GM12878 (cell line): Measurements from ENCODE around the gene SEMA7A. TPM values are rescaled to one million over a fixed set of nuclear protein-coding genes. Genes with fewer than 3 reads are reported as not detected.
A peak's percentile ranks its signal among the peaks of the same experiment; 100 is the strongest.

Source experiments
- ATF7 ChIP-seq: fragments of 450-650 bp; IDR thresholded peaks from 2 replicates; pipeline ENCODE4 v1.6.1; 2016; ENCODE audit warnings: low read depth, mild to moderate bottlenecking
- BACH1 ChIP-seq: fragments of 450-650 bp; IDR thresholded peaks from 2 replicates; pipeline ENCODE4 v1.6.1; 2017; ENCODE audit warnings: mild to moderate bottlenecking, borderline replicate concordance
- BRCA1 ChIP-seq: IDR thresholded peaks from 2 replicates; pipeline ENCODE4 v1.6.1; 2011; ENCODE audit warnings: low read depth, low read length, improper control_type of control experiment
- FOXK2 ChIP-seq: fragments of 450-650 bp; IDR thresholded peaks from 2 replicates; pipeline ENCODE4 v1.6.1; 2017; ENCODE audit warnings: mild to moderate bottlenecking, moderate library complexity
- HCFC1 ChIP-seq: fragments of 150-350 bp; IDR thresholded peaks from 2 replicates; pipeline ENCODE4 v1.6.1; 2014; ENCODE audit warnings: low read length
- HSF1 ChIP-seq: fragments of 150-350 bp; IDR thresholded peaks from 2 replicates; pipeline ENCODE4 v1.6.1; 2014; ENCODE audit warnings: mild to moderate bottlenecking, low read depth, low read length
- IKZF2 ChIP-seq, 2 experiments: fragments of 450-650 bp; IDR thresholded peaks; 2 replicates each; pipeline ENCODE4 v1.6.1; 2017; ENCODE audit warnings: mild to moderate bottlenecking in 2 of 2, moderate library complexity in 2 of 2
- MTA3 ChIP-seq: IDR thresholded peaks from 2 replicates; pipeline ENCODE4 v1.6.1; 2012; ENCODE audit warnings: low read length, inconsistent platforms, borderline replicate concordance
- PML ChIP-seq: IDR thresholded peaks from 2 replicates; pipeline ENCODE4 v1.6.1; 2012; ENCODE audit warnings: low read length, inconsistent platforms
- RB1 ChIP-seq: fragments of 450-650 bp; formaldehyde crosslinking; IDR thresholded peaks from 2 replicates; pipeline ENCODE4 v1.6.1; 2017; ENCODE audit warnings: mild to moderate bottlenecking, borderline replicate concordance
- RBBP5 ChIP-seq: fragments of 200-600 bp; sonication (generic); conservative IDR thresholded peaks from 2 replicates; pipeline ENCODE4 v1.6.1; 2016
- SMAD5 ChIP-seq: IDR thresholded peaks from 2 replicates; pipeline ENCODE4 v1.6.1; 2016; ENCODE audit warnings: antibody characterized with exemption, low read depth
- SMC3 ChIP-seq: IDR thresholded peaks from 2 replicates; pipeline ENCODE4 v1.6.1; 2011; ENCODE audit warnings: low read length, improper control_type of control experiment, borderline replicate concordance
- SP1 ChIP-seq: IDR thresholded peaks from one replicate; pipeline ENCODE4 v1.6.1; 2011; ENCODE audit warnings: low read depth, low read length
- SPI1 ChIP-seq: IDR thresholded peaks from 2 replicates; pipeline ENCODE4 v1.6.1; 2011; ENCODE audit warnings: low read depth, mild to moderate bottlenecking, low read length, moderate library complexity, borderline replicate concordance; ENCODE audit not compliant: insufficient read depth
- SUPT20H ChIP-seq: IDR thresholded peaks from 2 replicates; pipeline ENCODE4 v1.6.1; 2011; ENCODE audit warnings: low read depth, mild to moderate bottlenecking, low read length, moderate library complexity, borderline replicate concordance; ENCODE audit not compliant: control insufficient read depth
- TCF12 ChIP-seq: IDR thresholded peaks from 2 replicates; pipeline ENCODE4 v1.6.1; 2011; ENCODE audit warnings: low read depth, mild to moderate bottlenecking, low read length
- ZNF24 ChIP-seq: fragments of 450-650 bp; IDR thresholded peaks from 2 replicates; pipeline ENCODE4 v1.6.1; 2017; ENCODE audit warnings: antibody characterized with exemption, mild to moderate bottlenecking
- ZNF274 ChIP-seq: IDR thresholded peaks from one replicate; pipeline ENCODE4 v1.8.0; 2011; ENCODE audit not compliant: insufficient read length, insufficient read depth
- ZNF687 ChIP-seq: fragments of 450-650 bp; IDR thresholded peaks from 2 replicates; pipeline ENCODE4 v1.6.1; 2017; ENCODE audit warnings: mild to moderate bottlenecking, moderate library complexity
- polyA plus RNA-seq, 11 experiments: library from polyadenylated mRNA; depleted of rRNA in 4 of 11; unstranded in 6 of 11; stranded (reverse) in 5 of 11; fragments of >200 nt; fragmentation: Nextera tagmentation in 4 of 11; fragmentation: Illumina TruSeq in 1 of 11; extraction: Ambion mirVana in 4 of 11; extraction: Trizol in 1 of 11; gene quantifications; 1 replicate in 1 of 11; 2 replicates in 10 of 11; pipeline versions ENCODE4 v1.2.1 to v1.2.3, GENCODE V29; 2011 to 2016; ENCODE audit warnings: inconsistent platforms in 2 of 11, missing spikeins in 2 of 11, low read depth in 1 of 11
- total RNA-seq, 4 experiments: library from RNA; depleted of rRNA in 3 of 4; stranded (reverse); fragments of >200 nt in 3 of 4; fragmentation: Illumina TruSeq in 1 of 4; extraction: Trizol in 1 of 4; gene quantifications; 2 replicates each; pipeline versions ENCODE4 v1.2.1 to v1.2.3, GENCODE V29; 2013 to 2021
- TF ChIP-seq, protein P1 (sequence below): fragments of 450-650 bp; IDR thresholded peaks from 2 replicates; pipeline ENCODE4 v1.6.1; 2017; ENCODE audit warnings: borderline replicate concordance
- TF ChIP-seq, protein P2 (sequence below): IDR thresholded peaks from 2 replicates; pipeline ENCODE4 v1.6.1; 2011; ENCODE audit warnings: low read depth, low read length, improper control_type of control experiment, borderline replicate concordance

Gene SEMA7A
- total and polyA plus RNA-seq, 10 of the 15 experiments (the other 5 are each of a cell fraction or from before 2014, with no cell fraction given), result 0.08 to 112 (median 53.5) TPM

- TF ChIP-seq MTA3, result no peak
- peak; percentile 67; the same call in 1 of the 2 replicates for TF ChIP-seq ATF7
- TF ChIP-seq SMC3, result peak; percentile 39; the same call in 1 of the 2 replicates
- TF ChIP-seq ZNF687, result 0 out of 2 replicates have a peak, but pooled peaks have one; percentile 6
- TF ChIP-seq, protein P1, sequence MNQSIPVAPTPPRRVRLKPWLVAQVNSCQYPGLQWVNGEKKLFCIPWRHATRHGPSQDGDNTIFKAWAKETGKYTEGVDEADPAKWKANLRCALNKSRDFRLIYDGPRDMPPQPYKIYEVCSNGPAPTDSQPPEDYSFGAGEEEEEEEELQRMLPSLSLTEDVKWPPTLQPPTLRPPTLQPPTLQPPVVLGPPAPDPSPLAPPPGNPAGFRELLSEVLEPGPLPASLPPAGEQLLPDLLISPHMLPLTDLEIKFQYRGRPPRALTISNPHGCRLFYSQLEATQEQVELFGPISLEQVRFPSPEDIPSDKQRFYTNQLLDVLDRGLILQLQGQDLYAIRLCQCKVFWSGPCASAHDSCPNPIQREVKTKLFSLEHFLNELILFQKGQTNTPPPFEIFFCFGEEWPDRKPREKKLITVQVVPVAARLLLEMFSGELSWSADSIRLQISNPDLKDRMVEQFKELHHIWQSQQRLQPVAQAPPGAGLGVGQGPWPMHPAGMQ, result no peak
- TF ChIP-seq HCFC1, result no peak
- no peak for TF ChIP-seq ZNF274
- peak; percentile 71; the same call in 1 of the 2 replicates for TF ChIP-seq SPI1
- TF ChIP-seq PML, result no peak
- peak; percentile 88 to 92 for TF ChIP-seq IKZF2 (IDR thresholded peaks at IDR 0.05)
- no peak for TF ChIP-seq SUPT20H
- no peak for TF ChIP-seq HSF1
- TF ChIP-seq RBBP5, result no peak
- TF ChIP-seq BACH1, result no peak
- TF ChIP-seq SP1, result peak; percentile 41
- TF ChIP-seq, protein P2, sequence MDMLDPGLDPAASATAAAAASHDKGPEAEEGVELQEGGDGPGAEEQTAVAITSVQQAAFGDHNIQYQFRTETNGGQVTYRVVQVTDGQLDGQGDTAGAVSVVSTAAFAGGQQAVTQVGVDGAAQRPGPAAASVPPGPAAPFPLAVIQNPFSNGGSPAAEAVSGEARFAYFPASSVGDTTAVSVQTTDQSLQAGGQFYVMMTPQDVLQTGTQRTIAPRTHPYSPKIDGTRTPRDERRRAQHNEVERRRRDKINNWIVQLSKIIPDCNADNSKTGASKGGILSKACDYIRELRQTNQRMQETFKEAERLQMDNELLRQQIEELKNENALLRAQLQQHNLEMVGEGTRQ, result no peak
- TF ChIP-seq BRCA1, result no peak
- no peak for TF ChIP-seq ZNF24
- TF ChIP-seq SMAD5, result no peak
- TF ChIP-seq FOXK2, result no peak
- TF ChIP-seq RB1, result no peak
- peak; percentile 73; the same call in 1 of the 2 replicates for TF ChIP-seq TCF12
Observed at GRCh38 chr15:74403991-74404563, 29.7 kb downstream of the SEMA7A start (continued).
